HepG2 (cell line): ENCODE measurements around the gene ATRN. TPM values are rescaled to one million over a fixed set of nuclear protein-coding genes. Genes with fewer than 3 reads are reported as not detected.

Experiments used
- ATAC-seq: fragments of 200-7000 bp; cut with Tn5 transposase; 3 replicates; pipeline ENCODE4 v1.9.1; 2020; ENCODE audit warnings: mild to moderate bottlenecking, moderate library complexity
- BruUV-seq: library from RNA; stranded (reverse); fragments of 400-500 nt; replicated peaks from 2 replicates; lab custom pipeline; 2021; lab: Mats Ljungman, UMichigan
- CTCF ChIA-PET: fragments of 300-600 bp; formaldehyde crosslinking; extraction: SDS; loops from one replicate; lab custom pipeline; 2021; ENCODE audit warnings: low total read pairs, inconsistent platforms, low intra/inter-chr PET ratio; lab: Yijun Ruan, JAX
- POLR2A ChIA-PET: fragments of 350-600 bp; sonication (Branson Sonifier 250); formaldehyde crosslinking; loops from one replicate; lab custom pipeline; 2020; ENCODE audit warnings: antibody characterized with exemption, inconsistent platforms; lab: Yijun Ruan, JAX
- DNase-seq: peaks from one replicate; pipeline ENCODE4 v3.0.0-alpha.2; 2015; ENCODE audit warnings: low spot score
- FAIRE-seq: peaks from 3 replicates; lab custom pipeline; 2011; peaks lifted over from hg19 to GRCh38; lab: Jason Lieb, UNC
- H2AFZ ChIP-seq: one replicate; pipeline ENCODE4 v1.6.1; 2011; ENCODE audit warnings: low read length, inconsistent platforms
- H3K27ac ChIP-seq: fragments of 300-600 bp; 3 replicates; pipeline ENCODE4 v1.8.0; 2011; ENCODE audit warnings: mixed run types, mild to moderate bottlenecking, mixed read lengths, low read length, inconsistent platforms; ENCODE audit not compliant: insufficient read depth; ENCODE audit errors: extremely low read length
- H3K27me3 ChIP-seq, 2 experiments: fragments of 200-600 bp in 1 of 2; 2 replicates in 1 of 2; 3 replicates in 1 of 2; pipeline versions ENCODE4 v1.6.0 to v1.8.0; 2011; ENCODE audit warnings: low read length in 2 of 2, mild to moderate bottlenecking in 2 of 2, moderate library complexity in 2 of 2, inconsistent platforms in 1 of 2; ENCODE audit not compliant: insufficient read depth in 2 of 2, control insufficient read depth in 1 of 2
- H3K36me3 ChIP-seq, 2 experiments: fragments of 200-600 bp in 1 of 2; replicated peaks in 1 of 2; 2 replicates in 1 of 2; 3 replicates in 1 of 2; pipeline versions ENCODE4 v1.5.1 to v1.8.0; 2011; ENCODE audit warnings: low read length in 2 of 2, inconsistent platforms in 1 of 2; ENCODE audit not compliant: insufficient read depth in 2 of 2, control insufficient read depth in 1 of 2
- H3K4me1 ChIP-seq: 2 replicates; pipeline ENCODE4 v1.5.1; 2012; ENCODE audit warnings: low read length, inconsistent platforms; ENCODE audit not compliant: insufficient read depth
- H3K4me2 ChIP-seq: 2 replicates; pipeline ENCODE4 v1.6.0; 2011; ENCODE audit warnings: low read depth, low read length, inconsistent platforms
- H3K4me3 ChIP-seq, 3 experiments: fragments of 200-600 bp in 1 of 3; sonication (generic), shearing (Covaris generic) in 1 of 3; replicated peaks in 1 of 3; 2 replicates each; pipeline ENCODE4 v1.5.1; 2011 to 2016; ENCODE audit warnings: low read length in 3 of 3, inconsistent platforms in 2 of 3, low read depth in 2 of 3, mild to moderate bottlenecking in 2 of 3, control low read depth in 1 of 3, mixed read lengths in 1 of 3; ENCODE audit not compliant: insufficient read depth in 1 of 3
- H3K79me2 ChIP-seq: one replicate; pipeline ENCODE4 v1.6.1; 2011; ENCODE audit warnings: low read length, inconsistent platforms; ENCODE audit not compliant: insufficient read depth
- H3K9ac ChIP-seq: 2 replicates; pipeline ENCODE4 v1.6.0; 2011; ENCODE audit warnings: mild to moderate bottlenecking, low read depth, low read length, inconsistent platforms; ENCODE audit not compliant: insufficient read depth
- H3K9me3 ChIP-seq: 2 replicates; pipeline ENCODE4 v1.5.1; 2012; ENCODE audit warnings: mild to moderate bottlenecking, low read length
- H4K20me1 ChIP-seq: 2 replicates; pipeline ENCODE4 v1.6.0; 2011; ENCODE audit warnings: inconsistent platforms, mild to moderate bottlenecking, low read length, moderate library complexity; ENCODE audit not compliant: insufficient read depth
- ASH2L ChIP-seq: fragments of 300-600, 200-600 bp; sonication (generic); IDR thresholded peaks from 2 replicates; pipeline ENCODE4 v1.7.0; 2017; ENCODE audit warnings: low read depth, mild to moderate bottlenecking, moderate library complexity, mixed read lengths, low read length; ENCODE audit not compliant: insufficient read length
- NFE2 ChIP-seq: sonication (generic); formaldehyde crosslinking; IDR thresholded peaks from 2 replicates; pipeline ENCODE4 v1.4.0; 2020; ENCODE audit warnings: missing genetic modification reagents
- PITX1 ChIP-seq: sonication (generic); formaldehyde crosslinking; IDR thresholded peaks from 2 replicates; pipeline ENCODE4 v1.5.1; 2020; ENCODE audit warnings: mild to moderate bottlenecking, missing genetic modification reagents
- TCF7L2 ChIP-seq: IDR thresholded peaks from 2 replicates; pipeline ENCODE4 v1.6.1; 2011; ENCODE audit warnings: mild to moderate bottlenecking, low read depth, low read length, moderate library complexity
- TEAD3 ChIP-seq: optimal IDR thresholded peaks from 2 replicates; pipeline ENCODE3; 2016; ENCODE audit warnings: borderline replicate concordance
- ZNF180 ChIP-seq: sonication (generic); formaldehyde crosslinking; IDR thresholded peaks from 2 replicates; pipeline ENCODE4 v1.4.0; 2020; ENCODE audit warnings: low read depth, missing genetic modification reagents, borderline replicate concordance
- ZNF224 ChIP-seq: sonication (generic); formaldehyde crosslinking; IDR thresholded peaks from 2 replicates; pipeline ENCODE4 v1.5.0; 2020; ENCODE audit warnings: mild to moderate bottlenecking, missing genetic modification reagents
- ZNF251 ChIP-seq: sonication (generic); formaldehyde crosslinking; IDR thresholded peaks from 2 replicates; pipeline ENCODE4 v1.9.0; 2021; ENCODE audit warnings: mild to moderate bottlenecking, missing genetic modification reagents
- ZNF260 ChIP-seq: sonication (generic); formaldehyde crosslinking; IDR thresholded peaks from 2 replicates; pipeline ENCODE4 v1.4.0; 2020; ENCODE audit warnings: missing genetic modification reagents, low read depth, mild to moderate bottlenecking, borderline replicate concordance
- ZNF354B ChIP-seq: sonication (generic); formaldehyde crosslinking; IDR thresholded peaks from 2 replicates; pipeline ENCODE4 v1.8.0; 2022; ENCODE audit warnings: mild to moderate bottlenecking, missing genetic modification reagents
- ZNF616 ChIP-seq: sonication (generic); formaldehyde crosslinking; IDR thresholded peaks from 2 replicates; pipeline ENCODE4 v1.5.0; 2020; ENCODE audit warnings: low read depth, mild to moderate bottlenecking, missing genetic modification reagents
- ZNF776 ChIP-seq: sonication (generic); formaldehyde crosslinking; IDR thresholded peaks from 2 replicates; pipeline ENCODE4 v1.4.0; 2020; ENCODE audit warnings: mild to moderate bottlenecking, missing genetic modification reagents
- ZSCAN12 ChIP-seq: sonication (generic); formaldehyde crosslinking; IDR thresholded peaks from 2 replicates; pipeline ENCODE4 v1.9.0; 2021; ENCODE audit warnings: mild to moderate bottlenecking, missing genetic modification reagents
- whole genome bisulfite sequencing: methylation state at CpG from one replicate; pipeline ENCODE4 v1.1.6; 2017; ENCODE audit warnings: low lambda C conversion rate; 5-methylcytosine and 5-hydroxymethylcytosine counted together
- in situ Hi-C: cut with HindIII; loops from 2 replicates; pipeline ENCODE4 v1.10.0; 2017; ENCODE audit warnings: low pct_unique_long_range_greater_than_20kb; ENCODE audit not compliant: extremely low pct_ligation_motif_present
- intact Hi-C: fragments of 100-400 bp; cut with micrococcal nuclease; formaldehyde crosslinking; loops from one replicate; pipeline ENCODE4 v1.10.0; 2022; ENCODE audit not compliant: unreplicated experiment
- polyA plus RNA-seq, 8 experiments: library from polyadenylated mRNA; depleted of rRNA in 3 of 8; stranded (reverse) in 7 of 8; unstranded in 1 of 8; fragments of >200 nt; fragmentation: Illumina TruSeq in 4 of 8; extraction: Trizol in 4 of 8; gene quantifications; 2 replicates each; pipeline versions ENCODE4 v1.2.1 to v1.2.3, GENCODE V29; 2011 to 2016; ENCODE audit warnings: low read depth in 4 of 8, missing spikeins in 1 of 8, mixed read lengths in 1 of 8; ENCODE audit not compliant: insufficient read depth in 1 of 8
- total RNA-seq, 5 experiments: library from RNA; depleted of rRNA; stranded (reverse); fragments of >200 nt; fragmentation: Illumina TruSeq; extraction: Trizol; gene quantifications; 2 replicates each; pipeline ENCODE4 v1.2.3, GENCODE V29; 2016; ENCODE audit warnings: low read depth in 1 of 5
- TF ChIP-seq, protein P1 (sequence below): sonication (generic); formaldehyde crosslinking; IDR thresholded peaks from 2 replicates; pipeline ENCODE4 v1.8.1; 2023; ENCODE audit warnings: mild to moderate bottlenecking, missing genetic modification reagents
- TF ChIP-seq, protein P2 (sequence below): sonication (generic); formaldehyde crosslinking; IDR thresholded peaks from 2 replicates; pipeline ENCODE4 v1.4.0; 2020; ENCODE audit warnings: mild to moderate bottlenecking, missing genetic modification reagents
- TF ChIP-seq, protein P3 (sequence below): sonication (generic); formaldehyde crosslinking; IDR thresholded peaks from 2 replicates; pipeline ENCODE4 v1.5.1; 2020; ENCODE audit warnings: missing genetic modification reagents, mild to moderate bottlenecking, borderline replicate concordance
- TF ChIP-seq, protein P4 (sequence below): fragments of 450-650 bp; IDR thresholded peaks from 2 replicates; pipeline ENCODE4 v1.6.1; 2017

The ATRN gene
- total and polyA plus RNA-seq, 2 of the 13 experiments (the other 11 are each of a cell fraction or from before 2014, with no cell fraction given), result 44.2 to 81.1 TPM

DNA sequence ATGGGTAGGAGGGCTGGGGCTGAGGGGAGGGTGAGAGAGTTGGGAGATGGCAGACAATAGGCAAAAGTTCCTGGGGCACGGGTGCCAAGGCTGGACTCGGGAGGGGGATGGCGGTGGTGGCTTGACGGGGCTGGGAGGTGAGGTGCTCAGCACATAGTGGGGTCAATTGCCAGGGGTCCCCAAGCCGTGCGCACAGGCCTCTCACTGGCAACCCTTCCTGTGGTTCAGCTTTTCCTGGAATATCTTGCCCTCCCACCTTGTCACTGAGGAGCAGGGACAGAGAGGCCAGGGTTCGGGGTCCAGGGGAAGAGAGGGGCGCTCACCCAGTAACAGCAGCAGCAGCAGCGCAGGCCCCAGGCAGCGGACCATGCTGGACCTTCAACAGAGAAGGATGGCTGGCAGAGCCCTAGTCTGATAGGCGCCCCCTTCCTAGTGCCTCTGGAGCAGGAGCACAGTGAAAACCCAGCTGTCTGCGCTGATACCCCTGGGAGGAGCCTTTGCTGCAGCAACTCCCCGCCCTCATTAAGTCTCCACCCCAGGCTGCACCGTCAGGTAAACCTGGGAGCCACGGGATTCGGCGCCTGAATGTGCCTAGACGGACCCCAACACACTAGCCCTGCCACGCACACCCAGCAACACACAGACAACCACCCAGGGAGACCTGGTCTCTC is 192.3 kb downstream of the ATRN start, which contains the start of gene GFRA4:
TSS of gene GFRA4 (minus strand) at position 369 of the 671 bp plus-strand sequence. CDS start at position 369, 0 bp downstream.
- Histone ChIP-seq H3K36me3 (no peaks in the 10 kb centered on the region), H3K4me1 (peaks cover 21% of the 10 kb centered on the region), H3K79me2 (no peaks in the 10 kb centered on the region), H3K9ac (no peak within 1 kb of the TSS), H2AFZ (no peak within 1 kb of the TSS), H3K9me3 (no peaks in the 10 kb centered on the region), H3K27ac (no peak within 1 kb of the TSS), H3K4me3 (no peak within 1 kb of the TSS), H3K4me2 (no peak within 1 kb of the TSS), H4K20me1 (no peaks in the 10 kb centered on the region), H3K27me3 (peaks cover 8 to 34% of the 10 kb centered on the region in 2 experiments)
- no TSS peak for BruUV-seq
- DNase-seq, result no peak
- intact Hi-C loops (no loop called here), in situ Hi-C loops (no loop called here)
- ChIA-PET POLR2A (no interaction called here), CTCF (no interaction called here)
- FAIRE-seq, result no peak
- no peak for ATAC-seq
- 42% methylated on average over 14 of the region's 19 CpGs for WGBS
- TF ChIP-seq ZNF776 (CRISPR knock-in tag), result 0 out of 2 replicates have a peak, but pooled peaks have one; percentile 64
- no peak for TF ChIP-seq ZNF616 (CRISPR knock-in tag)
- TF ChIP-seq ZNF180, result no peak
- TF ChIP-seq ZNF260 (CRISPR knock-in tag), result no peak
- no peak for TF ChIP-seq NFE2 (CRISPR knock-in tag)
- TF ChIP-seq, protein P1, sequence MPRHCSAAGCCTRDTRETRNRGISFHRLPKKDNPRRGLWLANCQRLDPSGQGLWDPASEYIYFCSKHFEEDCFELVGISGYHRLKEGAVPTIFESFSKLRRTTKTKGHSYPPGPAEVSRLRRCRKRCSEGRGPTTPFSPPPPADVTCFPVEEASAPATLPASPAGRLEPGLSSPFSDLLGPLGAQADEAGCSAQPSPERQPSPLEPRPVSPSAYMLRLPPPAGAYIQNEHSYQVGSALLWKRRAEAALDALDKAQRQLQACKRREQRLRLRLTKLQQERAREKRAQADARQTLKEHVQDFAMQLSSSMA (CRISPR knock-in tag), result no peak
- no peak for TF ChIP-seq TCF7L2
- TF ChIP-seq ZSCAN12, result no peak
- TF ChIP-seq, protein P2, sequence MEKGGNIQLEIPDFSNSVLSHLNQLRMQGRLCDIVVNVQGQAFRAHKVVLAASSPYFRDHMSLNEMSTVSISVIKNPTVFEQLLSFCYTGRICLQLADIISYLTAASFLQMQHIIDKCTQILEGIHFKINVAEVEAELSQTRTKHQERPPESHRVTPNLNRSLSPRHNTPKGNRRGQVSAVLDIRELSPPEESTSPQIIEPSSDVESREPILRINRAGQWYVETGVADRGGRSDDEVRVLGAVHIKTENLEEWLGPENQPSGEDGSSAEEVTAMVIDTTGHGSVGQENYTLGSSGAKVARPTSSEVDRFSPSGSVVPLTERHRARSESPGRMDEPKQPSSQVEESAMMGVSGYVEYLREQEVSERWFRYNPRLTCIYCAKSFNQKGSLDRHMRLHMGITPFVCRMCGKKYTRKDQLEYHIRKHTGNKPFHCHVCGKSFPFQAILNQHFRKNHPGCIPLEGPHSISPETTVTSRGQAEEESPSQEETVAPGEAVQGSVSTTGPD (CRISPR knock-in tag), result 0 out of 2 replicates have a peak, but pooled peaks have one; percentile 24
- TF ChIP-seq ASH2L, result no peak
- no peak for TF ChIP-seq ZNF354B (CRISPR knock-in tag)
- no peak for TF ChIP-seq TEAD3 (CRISPR knock-in tag)
- TF ChIP-seq, protein P3, sequence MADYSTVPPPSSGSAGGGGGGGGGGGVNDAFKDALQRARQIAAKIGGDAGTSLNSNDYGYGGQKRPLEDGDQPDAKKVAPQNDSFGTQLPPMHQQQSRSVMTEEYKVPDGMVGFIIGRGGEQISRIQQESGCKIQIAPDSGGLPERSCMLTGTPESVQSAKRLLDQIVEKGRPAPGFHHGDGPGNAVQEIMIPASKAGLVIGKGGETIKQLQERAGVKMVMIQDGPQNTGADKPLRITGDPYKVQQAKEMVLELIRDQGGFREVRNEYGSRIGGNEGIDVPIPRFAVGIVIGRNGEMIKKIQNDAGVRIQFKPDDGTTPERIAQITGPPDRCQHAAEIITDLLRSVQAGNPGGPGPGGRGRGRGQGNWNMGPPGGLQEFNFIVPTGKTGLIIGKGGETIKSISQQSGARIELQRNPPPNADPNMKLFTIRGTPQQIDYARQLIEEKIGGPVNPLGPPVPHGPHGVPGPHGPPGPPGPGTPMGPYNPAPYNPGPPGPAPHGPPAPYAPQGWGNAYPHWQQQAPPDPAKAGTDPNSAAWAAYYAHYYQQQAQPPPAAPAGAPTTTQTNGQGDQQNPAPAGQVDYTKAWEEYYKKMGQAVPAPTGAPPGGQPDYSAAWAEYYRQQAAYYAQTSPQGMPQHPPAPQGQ, result no peak
- TF ChIP-seq, protein P4, sequence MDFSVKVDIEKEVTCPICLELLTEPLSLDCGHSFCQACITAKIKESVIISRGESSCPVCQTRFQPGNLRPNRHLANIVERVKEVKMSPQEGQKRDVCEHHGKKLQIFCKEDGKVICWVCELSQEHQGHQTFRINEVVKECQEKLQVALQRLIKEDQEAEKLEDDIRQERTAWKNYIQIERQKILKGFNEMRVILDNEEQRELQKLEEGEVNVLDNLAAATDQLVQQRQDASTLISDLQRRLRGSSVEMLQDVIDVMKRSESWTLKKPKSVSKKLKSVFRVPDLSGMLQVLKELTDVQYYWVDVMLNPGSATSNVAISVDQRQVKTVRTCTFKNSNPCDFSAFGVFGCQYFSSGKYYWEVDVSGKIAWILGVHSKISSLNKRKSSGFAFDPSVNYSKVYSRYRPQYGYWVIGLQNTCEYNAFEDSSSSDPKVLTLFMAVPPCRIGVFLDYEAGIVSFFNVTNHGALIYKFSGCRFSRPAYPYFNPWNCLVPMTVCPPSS, result no peak
- no peak for TF ChIP-seq PITX1 (CRISPR knock-in tag)
- no peak for TF ChIP-seq ZNF224 (CRISPR knock-in tag)
- 0 out of 2 replicates have a peak, but pooled peaks have one; percentile 29 for TF ChIP-seq ZNF251 (CRISPR knock-in tag)
